OCI-LY3 (cell line): ENCODE results near the gene GAB4.
A peak's percentile ranks its signal among the peaks of the same experiment; 100 is the strongest.

Experiments used
- H2AFZ ChIP-seq: fragments of 200-600, 300-600 bp; shearing (Covaris generic); 2 replicates; pipeline ENCODE4 v1.6.0; 2014; ENCODE audit warnings: antibody characterized with exemption, low read depth, low read length
- H3K27ac ChIP-seq: fragments of 200-600, 300-600 bp; sonication (generic); 2 replicates; pipeline ENCODE4 v1.5.1; 2014; ENCODE audit warnings: mild to moderate bottlenecking, low read length, moderate library complexity, mixed read lengths
- H3K27me3 ChIP-seq: fragments of 200-600, 300-600 bp; sonication (generic); 2 replicates; pipeline ENCODE4 v1.6.1; 2014; ENCODE audit warnings: low read depth, low read length, mixed read lengths
- H3K36me3 ChIP-seq: fragments of 200-600, 300-600 bp; sonication (generic); replicated peaks from 2 replicates; pipeline ENCODE3; 2014; ENCODE audit warnings: low read depth, low read length, mixed read lengths
- H3K4me1 ChIP-seq: fragments of 300-600, 200-600 bp; sonication (generic); 2 replicates; pipeline ENCODE4 v1.6.1; 2014; ENCODE audit warnings: low read length, mixed read lengths
- H3K4me2 ChIP-seq: fragments of 200-600, 300-600 bp; sonication (generic); 2 replicates; pipeline ENCODE4 v1.6.1; 2014; ENCODE audit warnings: low read length, mixed read lengths
- H3K4me3 ChIP-seq: fragments of 300-600, 200-600 bp; sonication (generic); 2 replicates; pipeline ENCODE4 v1.5.1; 2014; ENCODE audit warnings: antibody characterized with exemption, mild to moderate bottlenecking, low read length, moderate library complexity
- H3K79me2 ChIP-seq: fragments of 300-600, 200-600 bp; shearing (Covaris generic); 2 replicates; pipeline ENCODE4 v1.6.1; 2014; ENCODE audit warnings: mild to moderate bottlenecking, low read length, mixed read lengths
- H3K9ac ChIP-seq: fragments of 300-600, 200-600 bp; shearing (Covaris generic); 2 replicates; pipeline ENCODE4 v1.6.0; 2014; ENCODE audit warnings: mild to moderate bottlenecking, low read length, moderate library complexity
- H3K9me3 ChIP-seq: fragments of 200-600, 300-600 bp; shearing (Covaris generic); 2 replicates; pipeline ENCODE4 v1.6.1; 2014; ENCODE audit warnings: low read length, mixed read lengths; ENCODE audit not compliant: insufficient read depth
- H4K20me1 ChIP-seq: fragments of 200-600, 300-600 bp; sonication (generic); 2 replicates; pipeline ENCODE4 v1.6.1; 2016; ENCODE audit warnings: low read length, mixed read lengths; ENCODE audit not compliant: insufficient read depth
- EZH2phosphoT487 ChIP-seq: fragments of 200-600 bp; shearing (Covaris generic); IDR thresholded peaks from 2 replicates; pipeline ENCODE4 v1.6.1; 2018; ENCODE audit warnings: antibody characterized with exemption, mixed run types, low read depth
- TF ChIP-seq, protein P1 (sequence below): fragments of 200-600, 300-600 bp; sonication (generic); IDR thresholded peaks from 2 replicates; pipeline ENCODE4 v1.5.1; 2014; ENCODE audit warnings: antibody characterized with exemption, low read length, low read depth

The GAB4 gene

DNA sequence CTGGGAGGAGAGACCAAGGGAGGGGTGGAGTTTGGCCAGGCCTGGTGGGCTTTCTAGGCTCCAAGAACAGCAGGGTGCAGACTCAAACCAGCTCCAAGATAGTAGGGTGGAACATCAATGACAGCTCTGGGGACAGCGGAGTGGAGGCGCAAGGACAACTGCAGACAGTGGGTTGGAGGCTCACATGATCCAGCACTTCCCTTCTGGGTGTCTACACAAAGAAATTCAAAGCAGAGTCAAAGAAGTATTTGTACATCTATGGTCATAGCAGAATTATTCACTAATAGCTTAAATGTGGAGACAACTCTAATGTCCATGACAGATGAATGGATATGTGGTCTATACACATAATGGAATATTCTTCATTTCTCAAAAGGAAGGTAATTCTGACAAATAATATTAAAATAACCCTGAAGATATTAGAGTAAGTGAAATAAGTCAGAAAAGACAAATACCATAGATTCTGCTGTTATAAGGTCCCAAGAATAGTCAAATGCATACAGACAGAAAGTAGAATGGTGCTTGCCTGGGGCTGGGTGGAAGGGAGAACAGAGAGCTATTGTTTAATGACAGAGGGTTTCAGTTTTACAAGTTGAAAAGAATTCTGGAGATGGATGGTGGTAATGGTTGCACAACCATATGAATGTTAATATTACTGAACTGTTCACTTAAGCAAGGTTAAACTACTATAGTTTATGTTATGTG is 5.5 kb upstream of the GAB4 start:
- no peak overlapping the region for H3K4me3 ChIP-seq
- no peaks in the 10 kb centered on the region for H4K20me1 ChIP-seq
- no peaks in the 10 kb centered on the region for H3K4me1 ChIP-seq
- H3K9me3 ChIP-seq = no peaks in the 10 kb centered on the region
- no peak overlapping the region for H3K4me2 ChIP-seq
- no peak overlapping the region for H3K9ac ChIP-seq
- no peak overlapping the region for H3K27ac ChIP-seq
- H3K79me2 ChIP-seq = no peaks in the 10 kb centered on the region
- no peak overlapping the region for H2AFZ ChIP-seq
- no peaks in the 10 kb centered on the region for H3K36me3 ChIP-seq
- TF ChIP-seq EZH2phosphoT487 = no peak
- TF ChIP-seq, protein P1, sequence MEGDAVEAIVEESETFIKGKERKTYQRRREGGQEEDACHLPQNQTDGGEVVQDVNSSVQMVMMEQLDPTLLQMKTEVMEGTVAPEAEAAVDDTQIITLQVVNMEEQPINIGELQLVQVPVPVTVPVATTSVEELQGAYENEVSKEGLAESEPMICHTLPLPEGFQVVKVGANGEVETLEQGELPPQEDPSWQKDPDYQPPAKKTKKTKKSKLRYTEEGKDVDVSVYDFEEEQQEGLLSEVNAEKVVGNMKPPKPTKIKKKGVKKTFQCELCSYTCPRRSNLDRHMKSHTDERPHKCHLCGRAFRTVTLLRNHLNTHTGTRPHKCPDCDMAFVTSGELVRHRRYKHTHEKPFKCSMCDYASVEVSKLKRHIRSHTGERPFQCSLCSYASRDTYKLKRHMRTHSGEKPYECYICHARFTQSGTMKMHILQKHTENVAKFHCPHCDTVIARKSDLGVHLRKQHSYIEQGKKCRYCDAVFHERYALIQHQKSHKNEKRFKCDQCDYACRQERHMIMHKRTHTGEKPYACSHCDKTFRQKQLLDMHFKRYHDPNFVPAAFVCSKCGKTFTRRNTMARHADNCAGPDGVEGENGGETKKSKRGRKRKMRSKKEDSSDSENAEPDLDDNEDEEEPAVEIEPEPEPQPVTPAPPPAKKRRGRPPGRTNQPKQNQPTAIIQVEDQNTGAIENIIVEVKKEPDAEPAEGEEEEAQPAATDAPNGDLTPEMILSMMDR = no peak
- H3K27me3 ChIP-seq = no peaks in the 10 kb centered on the region

DNA sequence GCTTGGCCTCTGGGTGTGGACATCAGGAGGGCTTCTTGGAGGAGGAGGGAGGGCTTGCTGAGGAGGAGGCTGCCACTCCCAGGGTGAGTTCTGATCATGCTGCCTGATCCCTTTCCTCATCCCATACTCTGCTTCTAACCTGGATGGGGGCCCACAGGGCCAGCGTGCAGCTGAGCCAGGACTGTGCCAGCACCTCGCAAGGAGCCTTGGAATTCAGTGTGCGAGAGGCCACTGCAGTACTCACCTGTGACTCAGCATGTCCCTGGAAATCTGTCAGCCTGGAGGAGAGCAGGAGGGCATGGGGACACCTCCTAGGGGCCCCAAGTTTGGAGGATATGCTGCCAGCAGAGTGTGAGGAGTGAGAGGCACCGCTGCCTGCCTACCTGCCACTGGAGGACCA is 4.2 kb upstream of the GAB4 start:
- TF ChIP-seq, protein P1 = no peak
- TF ChIP-seq EZH2phosphoT487 = no peak
- Histone ChIP-seq H3K9me3 (no peaks in the 10 kb centered on the region), H3K9ac (no peak overlapping the region), H2AFZ (no peak overlapping the region), H3K79me2 (no peaks in the 10 kb centered on the region), H4K20me1 (no peaks in the 10 kb centered on the region), H3K4me1 (no peaks in the 10 kb centered on the region), H3K4me2 (no peak overlapping the region), H3K4me3 (no peak overlapping the region), H3K27ac (no peak overlapping the region), H3K27me3 (no peaks in the 10 kb centered on the region), H3K36me3 (no peaks in the 10 kb centered on the region)

DNA sequence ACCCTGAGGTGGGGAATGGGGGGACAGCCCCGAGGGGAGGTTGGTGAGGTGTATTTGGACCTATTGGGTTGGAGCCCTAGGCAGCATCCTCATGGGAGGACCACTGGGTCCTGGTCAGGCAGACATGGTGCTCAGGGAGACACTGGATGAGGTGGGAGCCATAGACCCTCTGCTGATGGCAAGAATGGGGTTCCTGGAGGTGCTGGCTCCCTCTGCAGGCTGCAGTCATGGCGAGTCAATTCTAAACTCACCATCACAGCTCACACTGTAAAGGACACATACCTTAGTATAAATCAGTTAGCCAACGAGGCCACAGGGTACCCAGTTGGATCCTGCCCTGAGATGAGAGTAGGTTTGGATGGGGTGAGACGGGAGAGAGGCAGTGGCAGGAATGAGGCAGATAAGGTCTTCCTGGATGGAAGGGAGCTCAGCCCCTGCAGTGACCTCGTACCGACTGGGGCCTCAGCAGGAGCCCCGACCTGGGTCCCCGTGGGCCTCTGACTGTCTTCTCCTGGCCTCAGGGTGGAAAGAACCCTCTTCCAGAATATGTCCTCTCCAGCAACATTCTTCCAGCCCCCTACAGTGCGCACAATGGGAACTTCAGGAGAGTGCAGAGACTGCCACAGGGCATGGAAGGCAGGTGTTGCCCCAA is 1.7 kb upstream of the GAB4 start:
- Histone ChIP-seq H3K4me1 (no peaks in the 10 kb centered on the region), H3K36me3 (no peaks in the 10 kb centered on the region), H3K79me2 (no peaks in the 10 kb centered on the region), H3K27ac (no peak overlapping the region), H3K9ac (no peak overlapping the region), H4K20me1 (no peaks in the 10 kb centered on the region), H3K27me3 (no peaks in the 10 kb centered on the region), H3K9me3 (no peaks in the 10 kb centered on the region), H2AFZ (no peak overlapping the region), H3K4me2 (no peak overlapping the region), H3K4me3 (no peak overlapping the region)
- TF ChIP-seq, protein P1 = peak; percentile 49
- TF ChIP-seq EZH2phosphoT487 = no peak

DNA sequence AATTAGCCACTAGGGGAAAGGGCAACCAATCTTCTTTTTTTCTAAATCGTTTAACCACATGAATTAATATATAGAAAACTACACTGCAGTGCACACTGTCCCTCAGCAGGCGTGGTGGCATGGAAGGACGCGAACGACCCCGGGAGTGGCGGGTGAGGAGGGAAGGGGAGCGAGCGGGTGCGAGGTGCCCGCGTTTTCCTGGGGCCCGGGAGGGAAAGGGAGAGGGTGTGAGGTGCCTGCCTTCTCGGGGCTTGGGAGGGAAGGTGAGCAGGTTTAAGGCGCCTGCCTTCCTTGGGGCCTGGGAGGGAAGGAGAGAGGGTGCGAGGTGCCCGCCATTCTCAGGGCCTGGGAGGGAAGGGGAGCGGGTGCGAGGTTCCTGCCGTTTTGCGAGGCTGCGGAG is 765 bp downstream of the GAB4 start:
- H3K4me1 ChIP-seq = no peaks in the 10 kb centered on the region
- H3K9ac ChIP-seq = no peak overlapping the region
- no peak overlapping the region for H3K4me3 ChIP-seq
- no peaks in the 10 kb centered on the region for H3K9me3 ChIP-seq
- TF ChIP-seq EZH2phosphoT487 = no peak
- TF ChIP-seq, protein P1 = no peak
- H3K27ac ChIP-seq = no peak overlapping the region
- no peaks in the 10 kb centered on the region for H3K79me2 ChIP-seq
- no peak overlapping the region for H2AFZ ChIP-seq
- no peaks in the 10 kb centered on the region for H3K27me3 ChIP-seq
- no peaks in the 10 kb centered on the region for H4K20me1 ChIP-seq
- H3K36me3 ChIP-seq = no peaks in the 10 kb centered on the region
- H3K4me2 ChIP-seq = no peak overlapping the region
